K562 (cell line): ENCODE measurements around the gene DNAJB14. TPM values are rescaled to one million over a fixed set of nuclear protein-coding genes. Genes with fewer than 3 reads are reported as not detected.

Source experiments
- BACH1 ChIP-seq: fragments of 200-800 bp; sonication (Bioruptor generic); IDR thresholded peaks from 2 replicates; pipeline ENCODE4 v1.6.1; 2016; ENCODE audit warnings: missing genetic modification characterization, missing compliant biosample characterization
- COPS2 ChIP-seq: fragments of 450-650 bp; conservative IDR thresholded peaks from 2 replicates; pipeline ENCODE4 v1.6.1; 2016; ENCODE audit warnings: mild to moderate bottlenecking, moderate library complexity
- DMBX1 ChIP-seq: fragments of 250-450 bp; sonication (Bioruptor Pico); IDR thresholded peaks from 2 replicates; pipeline ENCODE4 v1.8.0; 2022; ENCODE audit warnings: inconsistent platforms, mild to moderate bottlenecking, moderate library complexity, borderline replicate concordance
- DPF2 ChIP-seq: fragments of 450-650 bp; IDR thresholded peaks from 2 replicates; pipeline ENCODE4 v1.6.1; 2016
- NCOA2 ChIP-seq, 2 experiments: fragments of 450-650 bp; IDR thresholded peaks; 2 replicates each; pipeline ENCODE4 v1.6.1; 2018; ENCODE audit warnings: mild to moderate bottlenecking in 2 of 2, moderate library complexity in 1 of 2; ENCODE audit not compliant: partially characterized antibody in 2 of 2
- POLR3A ChIP-seq: IDR thresholded peaks from 2 replicates; pipeline ENCODE4 v1.6.1; 2011; ENCODE audit warnings: borderline replicate concordance, mild to moderate bottlenecking, moderate library complexity; ENCODE audit not compliant: insufficient read length, insufficient read depth; ENCODE audit errors: extremely low read depth
- POU5F1 ChIP-seq: fragments of 150-350 bp; IDR thresholded peaks from 2 replicates; pipeline ENCODE4 v1.6.1; 2014; ENCODE audit warnings: borderline replicate concordance, low read length, low read depth, mild to moderate bottlenecking; ENCODE audit not compliant: partially characterized antibody
- RBM22 ChIP-seq: fragments of 200-400 bp; formaldehyde crosslinking; IDR thresholded peaks from 2 replicates; pipeline ENCODE4 v1.6.1; 2018; ENCODE audit warnings: low read length, low read depth; ENCODE audit not compliant: poor library complexity, severe bottlenecking
- SMARCA5 ChIP-seq: fragments of 450-650 bp; IDR thresholded peaks from 2 replicates; pipeline ENCODE4 v1.6.1; 2016
- XRCC3 ChIP-seq: fragments of 450-650 bp; IDR thresholded peaks from 2 replicates; pipeline ENCODE4 v1.6.1; 2017; ENCODE audit warnings: mild to moderate bottlenecking, moderate library complexity
- ZNF140 ChIP-seq: fragments of 250-450 bp; sonication (Bioruptor Pico); IDR thresholded peaks from 2 replicates; pipeline ENCODE4 v1.8.0; 2021; ENCODE audit warnings: moderate library complexity, mild to moderate bottlenecking, inconsistent platforms
- ZNF146 ChIP-seq: IDR thresholded peaks from one replicate; pipeline ENCODE4 v1.6.1; 2018; ENCODE audit warnings: missing compliant biosample characterization; ENCODE audit not compliant: unreplicated experiment
- ZNF436 ChIP-seq: fragments of 250-450, 450-650 bp; sonication (Bioruptor Pico); formaldehyde crosslinking; IDR thresholded peaks from 2 replicates; pipeline ENCODE4 v1.7.0; 2020; ENCODE audit warnings: mild to moderate bottlenecking
- ZNF445 ChIP-seq: fragments of 250-450 bp; sonication (Bioruptor Pico); IDR thresholded peaks from 2 replicates; pipeline ENCODE4 v1.4.0; 2020; ENCODE audit warnings: low read depth, mild to moderate bottlenecking, moderate library complexity
- ZNF584 ChIP-seq: fragments of 200-800 bp; sonication (Bioruptor generic); IDR thresholded peaks from 2 replicates; pipeline ENCODE4 v1.6.1; 2016; ENCODE audit warnings: low read depth, mild to moderate bottlenecking, missing genetic modification characterization, missing compliant biosample characterization
- ZNF830 ChIP-seq: fragments of 250-450 bp; sonication (Bioruptor Pico); IDR thresholded peaks from 2 replicates; pipeline ENCODE4 v1.5.0; 2021; ENCODE audit warnings: mild to moderate bottlenecking
- polyA plus RNA-seq, 8 experiments: library from polyadenylated mRNA; depleted of rRNA in 4 of 8; stranded (reverse) in 5 of 8; unstranded in 3 of 8; fragments of >200 nt; fragmentation: Nextera tagmentation in 2 of 8; fragmentation: Illumina TruSeq in 1 of 8; extraction: Ambion mirVana in 2 of 8; extraction: Trizol in 1 of 8; gene quantifications; 2 replicates each; pipeline versions ENCODE4 v1.2.1 to v1.2.3, GENCODE V29; 2011 to 2014; ENCODE audit warnings: inconsistent platforms in 1 of 8, missing spikeins in 1 of 8
- total RNA-seq, 7 experiments: library from RNA; depleted of rRNA in 6 of 7; stranded (reverse); fragments of >200 nt in 6 of 7; fragmentation: Illumina TruSeq in 2 of 7; extraction: Trizol in 2 of 7; gene quantifications; 2 replicates each; pipeline versions ENCODE4 v1.2.1 to v1.2.3, GENCODE V29; 2011 to 2021; ENCODE audit warnings: low replicate concordance in 1 of 7
- TF ChIP-seq, protein P1 (sequence below): fragments of 450-650 bp; formaldehyde crosslinking; IDR thresholded peaks from 2 replicates; pipeline ENCODE4 v1.4.0; 2022; ENCODE audit warnings: missing genetic modification characterization
- TF ChIP-seq, protein P2 (sequence below): IDR thresholded peaks from 2 replicates; pipeline ENCODE4 v1.6.1; 2016; ENCODE audit warnings: missing genetic modification characterization, missing compliant biosample characterization
- TF ChIP-seq, protein P3 (sequence below), 2 experiments: fragments of 250-450 bp in 1 of 2; fragments of 450-650 bp in 1 of 2; sonication (Bioruptor Pico) in 1 of 2; IDR thresholded peaks; 2 replicates each; pipeline versions ENCODE4 v1.6.1 to v1.8.0; 2016 to 2021; ENCODE audit warnings: mild to moderate bottlenecking in 2 of 2, moderate library complexity in 2 of 2, missing compliant biosample characterization in 1 of 2, missing genetic modification characterization in 1 of 2
- TF ChIP-seq, protein P4 (sequence below): fragments of 450-650 bp; conservative IDR thresholded peaks from 2 replicates; pipeline ENCODE4 v1.6.1; 2016; ENCODE audit warnings: missing genetic modification characterization, low read depth, mild to moderate bottlenecking, control low read depth, missing compliant biosample characterization
- TF ChIP-seq, protein P5 (sequence below): sonication (generic); formaldehyde crosslinking; IDR thresholded peaks from 2 replicates; pipeline ENCODE4 v1.8.1; 2022; ENCODE audit warnings: missing genetic modification reagents

Gene DNAJB14
- total and polyA plus RNA-seq, 9 of the 15 experiments (the other 6 are each of a cell fraction or from before 2014, with no cell fraction given) = 5.5 to 28.0 (median 12.7) TPM

DNA sequence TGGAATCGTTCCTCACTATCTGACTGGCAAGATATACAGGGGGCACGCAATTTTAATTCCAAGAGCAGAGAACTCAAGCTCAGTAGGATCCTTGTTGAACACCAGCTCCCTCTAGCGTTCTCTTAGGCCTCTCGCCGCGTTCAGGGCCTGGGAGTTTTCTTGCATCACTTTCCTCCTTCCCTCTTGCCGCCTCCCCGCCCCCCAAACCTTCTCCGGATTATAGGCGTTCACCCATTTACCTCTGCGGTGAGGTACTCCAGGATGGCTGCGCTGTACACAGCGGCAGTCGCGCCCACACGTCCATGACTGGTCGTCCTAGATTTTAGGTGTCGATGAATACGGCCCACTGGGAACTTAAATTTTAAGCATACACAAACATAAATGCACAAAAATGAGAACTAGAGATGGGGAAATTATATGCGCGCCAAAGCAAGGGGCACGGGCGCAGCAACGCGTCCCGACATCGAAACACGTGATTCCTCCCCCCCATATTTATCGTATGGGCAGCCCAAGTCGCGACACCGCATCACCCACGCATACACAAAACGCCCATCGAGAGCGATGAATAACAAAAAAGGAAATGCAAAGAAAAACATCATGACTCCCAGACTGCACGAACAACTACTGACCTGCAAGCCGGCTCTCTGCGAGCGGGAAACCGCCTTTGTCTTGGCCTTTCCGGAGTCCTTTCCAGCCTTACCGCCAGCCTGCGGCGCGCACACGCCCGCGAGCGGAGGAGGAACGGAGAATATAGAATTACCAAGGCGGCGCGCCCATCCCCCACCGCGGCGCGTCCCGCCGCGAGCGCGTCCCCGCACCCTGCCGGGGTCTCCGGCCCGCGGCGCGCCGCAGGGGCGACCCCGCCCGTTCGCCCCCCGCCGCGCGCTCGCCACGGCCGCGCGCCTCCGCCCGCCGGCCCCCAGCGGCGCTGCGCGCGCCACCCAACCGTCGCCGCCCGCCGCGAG, 2.9 kb upstream of the DNAJB14 start (continued):
- TF ChIP-seq ZNF140 (CRISPR knock-in tag) (no peak), DPF2 (peak; percentile 54; the same call in 1 of the 2 replicates), ZNF146 (CRISPR knock-in tag) (no peak), POU5F1 (no peak), ZNF436 (CRISPR knock-in tag) (no peak), DMBX1 (CRISPR knock-in tag) (no peak), ZNF584 (CRISPR knock-in tag) (no peak), COPS2 (no peak), ZNF830 (no peak), ZNF445 (CRISPR knock-in tag) (no peak), RBM22 (peak; percentile 98), POLR3A (no peak), BACH1 (no peak), XRCC3 (no peak), SMARCA5 (no peak), NCOA2 (IDR thresholded peaks at IDR 0.05; ENCODE audit: partially characterized antibody in 2 of 2) (no peak)
- TF ChIP-seq, protein P1, sequence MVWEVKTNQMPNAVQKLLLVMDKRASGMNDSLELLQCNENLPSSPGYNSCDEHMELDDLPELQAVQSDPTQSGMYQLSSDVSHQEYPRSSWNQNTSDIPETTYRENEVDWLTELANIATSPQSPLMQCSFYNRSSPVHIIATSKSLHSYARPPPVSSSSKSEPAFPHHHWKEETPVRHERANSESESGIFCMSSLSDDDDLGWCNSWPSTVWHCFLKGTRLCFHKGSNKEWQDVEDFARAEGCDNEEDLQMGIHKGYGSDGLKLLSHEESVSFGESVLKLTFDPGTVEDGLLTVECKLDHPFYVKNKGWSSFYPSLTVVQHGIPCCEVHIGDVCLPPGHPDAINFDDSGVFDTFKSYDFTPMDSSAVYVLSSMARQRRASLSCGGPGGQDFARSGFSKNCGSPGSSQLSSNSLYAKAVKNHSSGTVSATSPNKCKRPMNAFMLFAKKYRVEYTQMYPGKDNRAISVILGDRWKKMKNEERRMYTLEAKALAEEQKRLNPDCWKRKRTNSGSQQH (CRISPR knock-in tag) = no peak
- TF ChIP-seq, protein P2, sequence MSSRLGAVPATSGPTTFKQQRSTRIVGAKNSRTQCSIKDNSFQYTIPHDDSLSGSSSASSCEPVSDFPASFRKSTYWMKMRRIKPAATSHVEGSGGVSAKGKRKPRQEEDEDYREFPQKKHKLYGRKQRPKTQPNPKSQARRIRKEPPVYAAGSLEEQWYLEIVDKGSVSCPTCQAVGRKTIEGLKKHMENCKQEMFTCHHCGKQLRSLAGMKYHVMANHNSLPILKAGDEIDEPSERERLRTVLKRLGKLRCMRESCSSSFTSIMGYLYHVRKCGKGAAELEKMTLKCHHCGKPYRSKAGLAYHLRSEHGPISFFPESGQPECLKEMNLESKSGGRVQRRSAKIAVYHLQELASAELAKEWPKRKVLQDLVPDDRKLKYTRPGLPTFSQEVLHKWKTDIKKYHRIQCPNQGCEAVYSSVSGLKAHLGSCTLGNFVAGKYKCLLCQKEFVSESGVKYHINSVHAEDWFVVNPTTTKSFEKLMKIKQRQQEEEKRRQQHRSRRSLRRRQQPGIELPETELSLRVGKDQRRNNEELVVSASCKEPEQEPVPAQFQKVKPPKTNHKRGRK (tag) = no peak
- TF ChIP-seq, protein P3, sequence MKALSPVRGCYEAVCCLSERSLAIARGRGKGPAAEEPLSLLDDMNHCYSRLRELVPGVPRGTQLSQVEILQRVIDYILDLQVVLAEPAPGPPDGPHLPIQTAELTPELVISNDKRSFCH (CRISPR knock-in tag; IDR thresholded peaks at IDR 0.05) = no peak
- TF ChIP-seq, protein P3 (tag; IDR thresholded peaks at IDR 0.05) = 0 out of 2 replicates have a peak, but pooled peaks have one; percentile 46
- TF ChIP-seq, protein P4, sequence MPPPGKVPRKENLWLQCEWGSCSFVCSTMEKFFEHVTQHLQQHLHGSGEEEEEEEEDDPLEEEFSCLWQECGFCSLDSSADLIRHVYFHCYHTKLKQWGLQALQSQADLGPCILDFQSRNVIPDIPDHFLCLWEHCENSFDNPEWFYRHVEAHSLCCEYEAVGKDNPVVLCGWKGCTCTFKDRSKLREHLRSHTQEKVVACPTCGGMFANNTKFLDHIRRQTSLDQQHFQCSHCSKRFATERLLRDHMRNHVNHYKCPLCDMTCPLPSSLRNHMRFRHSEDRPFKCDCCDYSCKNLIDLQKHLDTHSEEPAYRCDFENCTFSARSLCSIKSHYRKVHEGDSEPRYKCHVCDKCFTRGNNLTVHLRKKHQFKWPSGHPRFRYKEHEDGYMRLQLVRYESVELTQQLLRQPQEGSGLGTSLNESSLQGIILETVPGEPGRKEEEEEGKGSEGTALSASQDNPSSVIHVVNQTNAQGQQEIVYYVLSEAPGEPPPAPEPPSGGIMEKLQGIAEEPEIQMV (tag) = no peak
- TF ChIP-seq, protein P5, sequence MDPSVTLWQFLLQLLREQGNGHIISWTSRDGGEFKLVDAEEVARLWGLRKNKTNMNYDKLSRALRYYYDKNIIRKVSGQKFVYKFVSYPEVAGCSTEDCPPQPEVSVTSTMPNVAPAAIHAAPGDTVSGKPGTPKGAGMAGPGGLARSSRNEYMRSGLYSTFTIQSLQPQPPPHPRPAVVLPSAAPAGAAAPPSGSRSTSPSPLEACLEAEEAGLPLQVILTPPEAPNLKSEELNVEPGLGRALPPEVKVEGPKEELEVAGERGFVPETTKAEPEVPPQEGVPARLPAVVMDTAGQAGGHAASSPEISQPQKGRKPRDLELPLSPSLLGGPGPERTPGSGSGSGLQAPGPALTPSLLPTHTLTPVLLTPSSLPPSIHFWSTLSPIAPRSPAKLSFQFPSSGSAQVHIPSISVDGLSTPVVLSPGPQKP (CRISPR knock-in tag) = no peak
